Psoas muscle (tissue), 8 donors: ENCODE data around the gene SNX20. TPM values are rescaled to one million over a fixed set of nuclear protein-coding genes. Genes with fewer than 3 reads are reported as not detected.

Experiments
- ATAC-seq, 4 donors: fragments of 200-7000 bp; cut with Tn5 transposase; one replicate each; pipeline ENCODE4 v1.9.1; 2020; ENCODE audit warnings: moderate library complexity in 3 of 4, mild to moderate bottlenecking in 2 of 4
- DNase-seq, 2 donors: peaks; one replicate each; pipeline ENCODE4 v3.0.0-alpha.2; 2020
- H3K27ac ChIP-seq: fragments of 200-600 bp; one replicate; pipeline ENCODE4 v1.8.0; 2022
- H3K27me3 ChIP-seq, 3 donors: fragments of 200-600 bp in 1 of 3; one replicate each; pipeline versions ENCODE4 v1.6.1 to v1.8.0; 2013 to 2022; ENCODE audit warnings: low read length in 2 of 3, mild to moderate bottlenecking in 2 of 3, moderate library complexity in 1 of 3; ENCODE audit not compliant: insufficient read depth in 3 of 3
- H3K36me3 ChIP-seq, 2 donors: fragments of 200-600 bp in 1 of 2; one replicate each; pipeline versions ENCODE4 v1.6.1 to v1.8.0; 2013 to 2022; ENCODE audit warnings: low read depth in 1 of 2, mild to moderate bottlenecking in 1 of 2, moderate library complexity in 1 of 2; ENCODE audit not compliant: insufficient read depth in 1 of 2
- H3K4me1 ChIP-seq: fragments of 200-600 bp; one replicate; pipeline ENCODE4 v1.8.0; 2022
- H3K4me3 ChIP-seq: fragments of 200-600 bp; one replicate; pipeline ENCODE4 v1.8.0; 2022; ENCODE audit warnings: mild to moderate bottlenecking
- H3K9me3 ChIP-seq: fragments of 200-600 bp; one replicate; pipeline ENCODE4 v1.8.0; 2022
- CTCF ChIP-seq: fragments of 200-600 bp; IDR thresholded peaks from one replicate; pipeline ENCODE4 v1.8.0; 2022; ENCODE audit warnings: antibody characterized with exemption
- WGBS, 3 donors: extraction: QIAGEN DNeasy Blood & Tissue Kit; methylation state at CpG; one replicate each; pipeline versions ENCODE4 v1.1.6 to v1.1.7; 2013; 5-methylcytosine and 5-hydroxymethylcytosine counted together
- intact Hi-C, 2 donors: fragments of 100-400 bp; cut with DNase I; formaldehyde crosslinking; loops; one replicate each; pipeline versions ENCODE4 v1.11.0 to v1.14.2; 2022
- polyA plus RNA-seq, 3 donors: library from polyadenylated mRNA; stranded (reverse); fragments of 200-250 nt; gene quantifications; one replicate each; pipeline ENCODE4 v1.2.3, GENCODE V29; 2013
- total RNA-seq, 4 donors: library from RNA; stranded (reverse); fragmentation: NEBNext Ultra II Directional in 2 of 4; extraction: Animal tissue kit (Norgen Biotek cat#: 25700) in 2 of 4; gene quantifications; one replicate each; pipeline versions ENCODE4 v1.2.1 to v1.2.4, GENCODE V29; 2021 to 2023
- donor health status: healthy with polysubstance abuse.
- donor health status: DM: no; HTN: no; CAD: no; lungs with moderate emphysema.
- donor health status: Bipolar disorder and iron deficiency.
- donor health status: healthy.
- donor health status: DM: yes; HTN: yes; CAD: no.
- donor health status: DM: no; HTN: no; CAD: no.
- donor health status: DM: no; HTN: no; CAD: no.
- donor health status: DM: yes; HTN: yes; CAD: no.

SNX20 gene
- total and polyA plus RNA-seq, 7 donors = 0.78 to 2.1 (median 1.1) TPM

- no peaks in the 10 kb centered on the region for H3K36me3 ChIP-seq
- no peak overlapping the region for H3K4me3 ChIP-seq
- intact Hi-C loops = loop anchor here (5.0 to 10.0 kb wide), 6 partner anchors 121 to 644 kb away; partner anchors contain the start of genes CNEP1R1 (in 1 of the 2) and NKD1 (in 1 of the 2)
- H3K4me1 ChIP-seq = peaks cover 16% of the 10 kb centered on the region
- H3K27ac ChIP-seq = peak overlapping the region; percentile 64
- H3K9me3 ChIP-seq = peaks cover 7% of the 10 kb centered on the region
- WGBS, 3 donors = 22 to 37% (median 28%) methylated on average over 5 of the region's 5 CpGs
- peaks cover 0 to 9% (median 1%) of the 10 kb centered on the region in 3 donors for H3K27me3 ChIP-seq
- no peak for TF ChIP-seq CTCF
- DNase-seq (no peak), ATAC-seq (peak; percentile 20 to 69 (median 48))
These were observed 12.6 kb downstream of the SNX20 start for GRCh38 chr16:50668368-50669008.

- Histone ChIP-seq H3K4me1 (peaks cover 16% of the 10 kb centered on the region), H3K4me3 (no peak overlapping the region), H3K27me3 (peaks cover 0 to 2% (median 0%) of the 10 kb centered on the region in 3 donors), H3K36me3 (no peaks in the 10 kb centered on the region), H3K27ac (peak overlapping the region; percentile 64), H3K9me3 (peaks cover 7% of the 10 kb centered on the region)
- no peak for TF ChIP-seq CTCF
- intact Hi-C loops = loop anchor here (5.0 to 10.0 kb wide), 6 partner anchors 120 to 643 kb away; partner anchors contain the start of genes CNEP1R1 (in 1 of the 2) and NKD1 (in 1 of the 2)
- DNase-seq (no peak), ATAC-seq (peak; percentile 43 to 58 (median 54))
- WGBS, 3 donors = 76 to 85% (median 79%) methylated on average over 21 of the region's 21 CpGs
These were observed 13.4 kb downstream of the SNX20 start for GRCh38 chr16:50667497-50668367.

- WGBS, 3 donors = 87 to 92% (median 89%) methylated on average over 9 of the region's 9 CpGs
These were observed 14.2 kb downstream of the SNX20 start for GRCh38 chr16:50666658-50667496.

More at GRCh38 chr16:50666658-50667496, 14.2 kb downstream of the SNX20 start:
- no peak for ATAC-seq
- H3K4me1 ChIP-seq = peaks cover 16% of the 10 kb centered on the region
- no peaks in the 10 kb centered on the region for H3K27me3 ChIP-seq
- no peak for DNase-seq
- H3K27ac ChIP-seq = no peak overlapping the region
- intact Hi-C loops = loop anchor here (5.0 to 10.0 kb wide), 6 partner anchors 120 to 642 kb away; partner anchors contain the start of genes CNEP1R1 (in 1 of the 2) and NKD1 (in 1 of the 2)
- H3K4me3 ChIP-seq = no peak overlapping the region
- TF ChIP-seq CTCF = no peak
- peaks cover 3% of the 10 kb centered on the region for H3K9me3 ChIP-seq
- H3K36me3 ChIP-seq = no peaks in the 10 kb centered on the region
